HCT116 (cell line): ENCODE measurements around the gene ANAPC2. TPM values are rescaled to one million over a fixed set of nuclear protein-coding genes. Genes with fewer than 3 reads are reported as not detected.

ENCODE experiments used
- ATAC-seq: fragments of 200-7000 bp; cut with Tn5 transposase; 2 replicates; pipeline ENCODE4 v1.9.1; 2020; ENCODE audit warnings: mild to moderate bottlenecking, moderate library complexity
- BruUV-seq: library from RNA; stranded (reverse); fragments of 400-500 nt; replicated peaks from 2 replicates; lab custom pipeline; 2021; lab: Mats Ljungman, UMichigan
- CTCF ChIA-PET: fragments of 300-600 bp; sonication (Branson Sonifier 250); formaldehyde crosslinking; loops from one replicate; lab custom pipeline; 2021; ENCODE audit warnings: antibody characterized with exemption; lab: Charles Lee
- POLR2A ChIA-PET: fragments of 300-600, 350-600 bp; sonication (Branson Sonifier 250); formaldehyde crosslinking; loops from one replicate; lab custom pipeline; 2021; ENCODE audit warnings: antibody characterized with exemption; lab: Charles Lee
- RAD21 ChIA-PET, 2 experiments: fragments of 300-600 bp; sonication (Branson Sonifier 250); formaldehyde crosslinking; loops; one replicate each; lab custom pipeline; 2023; ENCODE audit warnings: low total read pairs in 2 of 2; ENCODE audit not compliant: uncharacterized antibody in 2 of 2, unreplicated experiment in 2 of 2, low non-redundant PET in 1 of 2; lab: Charles Lee
- DNase-seq: peaks from one replicate; pipeline ENCODE4 v3.0.0-alpha.2; 2010; ENCODE audit warnings: low read depth, low spot score
- H2AFZ ChIP-seq: fragments of 200-600 bp; shearing (Covaris generic), sonication (generic); 2 replicates; pipeline ENCODE4 v1.6.1; 2017; ENCODE audit warnings: low read depth, mixed run types, mixed read lengths, antibody characterized with exemption, low read length; ENCODE audit not compliant: poor library complexity, severe bottlenecking
- H3K27ac ChIP-seq: 2 replicates; pipeline ENCODE4 v1.5.1; 2012; ENCODE audit warnings: low read depth, low read length
- H3K27me3 ChIP-seq: fragments of 200-600 bp; sonication (generic); 2 replicates; pipeline ENCODE4 v1.6.1; 2016; ENCODE audit warnings: mixed run types, low read length, mixed read lengths; ENCODE audit not compliant: insufficient read depth
- H3K36me3 ChIP-seq, 2 experiments: fragments of 200-500 bp in 1 of 2; fragments of 200-600 bp in 1 of 2; sonication (Bioruptor generic) in 1 of 2; sonication (generic) in 1 of 2; 2 replicates each; pipeline versions ENCODE4 v1.5.1 to v1.6.1; 2014 to 2016; ENCODE audit warnings: low read length in 2 of 2, inconsistent platforms in 1 of 2, mixed read lengths in 1 of 2, mixed run types in 1 of 2; ENCODE audit not compliant: insufficient read depth in 2 of 2, control insufficient read depth in 1 of 2
- H3K4me1 ChIP-seq, 2 experiments: fragments of 200-600 bp in 1 of 2; sonication (generic) in 1 of 2; 2 replicates each; pipeline versions ENCODE4 v1.5.1 to v1.6.1; 2012 to 2017; ENCODE audit warnings: low read length in 2 of 2, inconsistent platforms in 1 of 2, mild to moderate bottlenecking in 1 of 2, mixed read lengths in 1 of 2, mixed run types in 1 of 2, moderate library complexity in 1 of 2; ENCODE audit not compliant: insufficient read depth in 2 of 2, control insufficient read depth in 1 of 2
- H3K4me2 ChIP-seq: fragments of 200-600 bp; sonication (generic); 2 replicates; pipeline ENCODE4 v1.6.1; 2017; ENCODE audit warnings: mixed run types, low read length, mixed read lengths
- H3K4me3 ChIP-seq, 2 experiments: fragments of 200-600 bp in 1 of 2; sonication (generic) in 1 of 2; replicated peaks in 1 of 2; 2 replicates each; pipeline ENCODE4 v1.5.1; 2011 to 2016; ENCODE audit warnings: low read length in 2 of 2, control low read depth in 1 of 2, low read depth in 1 of 2, mild to moderate bottlenecking in 1 of 2, mixed read lengths in 1 of 2, mixed run types in 1 of 2
- H3K79me2 ChIP-seq: fragments of 200-600 bp; sonication (generic); 2 replicates; pipeline ENCODE4 v1.6.1; 2017; ENCODE audit warnings: mild to moderate bottlenecking, mixed run types, low read length, moderate library complexity, mixed read lengths; ENCODE audit not compliant: insufficient read depth
- H3K9ac ChIP-seq: fragments of 200-600 bp; sonication (generic); 2 replicates; pipeline ENCODE4 v1.6.1; 2016; ENCODE audit warnings: low read length, mixed read lengths
- H3K9me2 ChIP-seq: fragments of 200-600 bp; sonication (generic), shearing (Covaris generic); 2 replicates; pipeline ENCODE4 v1.6.1; 2017; ENCODE audit warnings: mixed run types, mild to moderate bottlenecking, moderate library complexity; ENCODE audit not compliant: insufficient read depth
- H3K9me3 ChIP-seq, 2 experiments: fragments of 200-500 bp in 1 of 2; fragments of 200-600 bp in 1 of 2; sonication (Bioruptor generic) in 1 of 2; sonication (generic) in 1 of 2; 2 replicates each; pipeline ENCODE4 v1.6.1; 2014 to 2017; ENCODE audit warnings: low read length in 2 of 2, mixed read lengths in 2 of 2, inconsistent platforms in 1 of 2, low read depth in 1 of 2, mild to moderate bottlenecking in 1 of 2, mixed run types in 1 of 2, moderate library complexity in 1 of 2; ENCODE audit not compliant: control insufficient read depth in 1 of 2, insufficient read depth in 1 of 2
- H4K20me1 ChIP-seq: fragments of 200-600 bp; sonication (generic), shearing (Covaris generic); 2 replicates; pipeline ENCODE4 v1.6.1; 2017; ENCODE audit warnings: mixed run types, mild to moderate bottlenecking, moderate library complexity; ENCODE audit not compliant: insufficient read depth
- EGR1 ChIP-seq: IDR thresholded peaks from 2 replicates; pipeline ENCODE4 v1.6.1; 2012; ENCODE audit warnings: low read depth
- EZH2 ChIP-seq: fragments of 200-600 bp; sonication (generic); IDR thresholded peaks from 2 replicates; pipeline ENCODE4 v1.6.1; 2017; ENCODE audit warnings: antibody characterized with exemption, mixed run types
- JUND ChIP-seq: IDR thresholded peaks from 2 replicates; pipeline ENCODE4 v1.6.1; 2012
- POLR2A ChIP-seq: IDR thresholded peaks from 2 replicates; pipeline ENCODE4 v1.7.0; 2011; ENCODE audit warnings: borderline replicate concordance; ENCODE audit not compliant: insufficient read depth, insufficient read length; ENCODE audit errors: extremely low read depth
- POLR2AphosphoS5 ChIP-seq: IDR thresholded peaks from 2 replicates; pipeline ENCODE4 v1.6.1; 2011; ENCODE audit warnings: mild to moderate bottlenecking, low read depth, low read length, moderate library complexity
- RAD21 ChIP-seq: IDR thresholded peaks from 2 replicates; pipeline ENCODE4 v1.6.1; 2012; ENCODE audit warnings: low read depth, mild to moderate bottlenecking
- SRF ChIP-seq: IDR thresholded peaks from 2 replicates; pipeline ENCODE4 v1.6.1; 2012; ENCODE audit warnings: low read depth
- TCF7L2 ChIP-seq: IDR thresholded peaks from 2 replicates; pipeline ENCODE4 v1.7.0; 2011; ENCODE audit warnings: borderline replicate concordance, inconsistent platforms; ENCODE audit not compliant: insufficient read depth, insufficient read length; ENCODE audit errors: extremely low read depth
- ZFX ChIP-seq: fragments of 450-650 bp; IDR thresholded peaks from 2 replicates; pipeline ENCODE4 v1.6.1; 2017
- ZNF274 ChIP-seq: fragments of 200-500 bp; sonication (Bioruptor generic); IDR thresholded peaks from 2 replicates; pipeline ENCODE4 v1.6.1; 2014; ENCODE audit warnings: mild to moderate bottlenecking, low read depth, low read length, inconsistent platforms
- intact Hi-C: fragments of 100-400 bp; cut with micrococcal nuclease; formaldehyde crosslinking; loops from 2 replicates; pipeline ENCODE4 v1.10.0; 2022
- total RNA-seq: library from RNA; stranded (reverse); gene quantifications from one replicate; pipeline ENCODE4 v1.2.1, GENCODE V29; 2021; ENCODE audit not compliant: unreplicated experiment
- TF ChIP-seq, protein P1 (sequence below), 3 experiments: fragments of 200-600 bp in 1 of 3; sonication (generic) in 1 of 3; IDR thresholded peaks in 2 of 3; conservative IDR thresholded peaks in 1 of 3; 2 replicates each; pipeline ENCODE4 v1.5.1; 2012 to 2017; ENCODE audit warnings: low read depth in 2 of 3, low read length in 2 of 3, antibody characterized with exemption in 1 of 3, borderline replicate concordance in 1 of 3, control low read depth in 1 of 3, mild to moderate bottlenecking in 1 of 3, mixed read lengths in 1 of 3, mixed run types in 1 of 3, moderate library complexity in 1 of 3; ENCODE audit not compliant: insufficient read depth in 1 of 3

ANAPC2 gene
- total RNA-seq, 1 experiment from 2014 or later: 75.5 TPM

DNA sequence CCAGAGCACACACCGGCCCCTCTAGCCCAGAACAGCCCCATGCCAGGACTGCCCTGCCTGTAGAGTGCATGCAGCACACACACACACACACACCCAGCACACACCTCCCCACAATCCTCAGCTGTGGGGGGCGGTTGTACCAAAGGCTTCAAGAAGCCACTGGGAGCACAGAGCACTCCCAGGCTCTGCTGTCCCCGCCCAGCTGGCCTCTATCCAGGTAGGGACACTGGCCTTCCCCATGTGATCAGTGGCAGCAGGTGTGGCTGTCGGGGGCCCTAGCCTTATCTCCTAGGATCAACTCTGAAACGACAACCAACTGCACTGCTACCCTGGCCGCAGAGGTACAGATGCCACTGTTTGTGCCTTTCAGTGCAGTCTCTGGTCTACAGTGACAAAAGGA, 2.0 kb downstream of the ANAPC2 start:
- DNase-seq: no peak
- no TSS peak for BruUV-seq
- no peak overlapping the region for H3K4me2 ChIP-seq
- no peak overlapping the region for H2AFZ ChIP-seq
- peaks cover 0 to 23% of the 10 kb centered on the region in 2 experiments; a peak in 1 of 4 replicates for H3K36me3 ChIP-seq
- H3K4me3 ChIP-seq: no peak overlapping the region
- no peak overlapping the region for H3K9ac ChIP-seq
- no peaks in the 10 kb centered on the region for H4K20me1 ChIP-seq
- CTCF ChIA-PET: no interaction called here
- intact Hi-C loops: loop anchor here (5.0 kb wide), 1 partner anchor 41 kb away; the partner anchor contains the start of genes CYSRT1 and RNF224
- no peaks in the 10 kb centered on the region for H3K9me2 ChIP-seq
- peaks cover 52% of the 10 kb centered on the region for H3K79me2 ChIP-seq
- no peaks in the 10 kb centered on the region for H3K27me3 ChIP-seq
- RAD21 ChIA-PET: no interaction called here
- H3K27ac ChIP-seq: no peak overlapping the region
- peaks cover 16 to 33% of the 10 kb centered on the region in 2 experiments for H3K4me1 ChIP-seq
- no peak for TF ChIP-seq POLR2A
- TF ChIP-seq EZH2: no peak
- TF ChIP-seq, protein P1, sequence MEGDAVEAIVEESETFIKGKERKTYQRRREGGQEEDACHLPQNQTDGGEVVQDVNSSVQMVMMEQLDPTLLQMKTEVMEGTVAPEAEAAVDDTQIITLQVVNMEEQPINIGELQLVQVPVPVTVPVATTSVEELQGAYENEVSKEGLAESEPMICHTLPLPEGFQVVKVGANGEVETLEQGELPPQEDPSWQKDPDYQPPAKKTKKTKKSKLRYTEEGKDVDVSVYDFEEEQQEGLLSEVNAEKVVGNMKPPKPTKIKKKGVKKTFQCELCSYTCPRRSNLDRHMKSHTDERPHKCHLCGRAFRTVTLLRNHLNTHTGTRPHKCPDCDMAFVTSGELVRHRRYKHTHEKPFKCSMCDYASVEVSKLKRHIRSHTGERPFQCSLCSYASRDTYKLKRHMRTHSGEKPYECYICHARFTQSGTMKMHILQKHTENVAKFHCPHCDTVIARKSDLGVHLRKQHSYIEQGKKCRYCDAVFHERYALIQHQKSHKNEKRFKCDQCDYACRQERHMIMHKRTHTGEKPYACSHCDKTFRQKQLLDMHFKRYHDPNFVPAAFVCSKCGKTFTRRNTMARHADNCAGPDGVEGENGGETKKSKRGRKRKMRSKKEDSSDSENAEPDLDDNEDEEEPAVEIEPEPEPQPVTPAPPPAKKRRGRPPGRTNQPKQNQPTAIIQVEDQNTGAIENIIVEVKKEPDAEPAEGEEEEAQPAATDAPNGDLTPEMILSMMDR (IDR thresholded peaks at IDR 0.05 in 2 of 3, conservative IDR thresholded peaks at IDR 0.05 in 1 of 3; ENCODE audit: borderline replicate concordance in 1 of 3, insufficient read depth in 1 of 3, low read depth in 2 of 3, low read length in 2 of 3): no peak
- no peak for TF ChIP-seq TCF7L2
- TF ChIP-seq ZNF274: no peak
- no peak for TF ChIP-seq ZFX
- no peak for TF ChIP-seq POLR2AphosphoS5
- TF ChIP-seq SRF: no peak
- TF ChIP-seq RAD21: no peak
- TF ChIP-seq EGR1: no peak
- TF ChIP-seq JUND: no peak
- POLR2A ChIA-PET: no interaction called here
- no peak for ATAC-seq
- H3K9me3 ChIP-seq: no peaks in the 10 kb centered on the region
